ENCODE results near the gene ALPL.

Gene ALPL

DNA sequence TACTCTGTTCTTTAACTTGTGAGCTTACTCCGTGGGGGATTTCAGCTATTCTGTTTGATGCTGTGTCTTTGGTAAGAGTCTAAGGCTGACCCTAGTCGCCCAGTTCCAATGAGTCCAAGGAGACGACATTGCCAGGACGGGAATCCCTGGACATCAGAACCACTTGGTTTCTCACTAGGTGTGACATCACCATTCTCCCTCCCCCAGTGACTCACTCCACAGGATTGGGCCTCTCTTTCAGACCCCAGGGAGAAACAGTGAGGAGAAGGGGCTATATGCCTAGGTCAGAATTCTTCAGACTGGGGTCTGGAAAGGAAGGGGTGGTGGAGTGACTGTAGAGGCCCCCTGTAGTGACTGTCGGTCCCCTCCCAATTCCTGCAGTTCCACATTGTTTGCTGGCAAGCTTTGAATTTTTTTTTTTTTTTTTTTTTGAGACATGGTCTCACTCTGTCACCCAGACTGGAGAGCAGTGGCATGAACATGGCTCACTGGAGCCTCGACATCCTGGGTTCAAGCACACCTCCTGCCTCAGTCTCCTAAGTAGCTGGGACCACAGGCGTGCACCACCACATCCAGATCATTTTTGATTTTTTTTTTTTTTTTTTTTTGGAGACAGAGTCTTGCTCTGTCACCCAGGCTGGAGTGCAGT lies 21.3 kb downstream of the ALPL start:
- no peak for DNase-seq (ENCODE audit: low read depth)

DNA sequence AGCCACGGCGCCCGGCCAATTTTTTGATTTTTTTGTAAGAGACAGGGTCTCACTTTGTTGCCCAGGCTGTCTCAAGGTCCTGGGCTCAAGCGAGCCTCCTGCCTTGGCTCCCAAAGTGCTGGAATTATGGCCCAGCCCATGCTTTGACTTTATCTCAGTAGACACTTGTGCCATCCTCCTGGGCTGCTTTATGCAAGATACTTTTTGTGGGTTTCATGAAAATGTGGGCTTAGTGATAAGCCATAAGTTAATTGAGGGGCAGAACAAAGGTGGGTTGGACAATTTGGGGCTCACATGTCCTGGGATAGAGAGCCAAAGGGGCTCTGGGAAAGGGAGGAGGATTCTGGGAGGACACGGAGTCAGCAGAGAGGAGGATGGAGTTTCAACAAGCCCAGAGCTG lies 22.0 kb downstream of the ALPL start:
- no peak for DNase-seq (ENCODE audit: low read depth)

GRCh38 chr1:21532496-21532895 lies 23.3 kb downstream of the ALPL start:
- no peak for DNase-seq (ENCODE audit: low read depth)

GRCh38 chr1:21532992-21533534 lies 23.8 kb downstream of the ALPL start:
- DNase-seq (ENCODE audit: low read depth): no peak

DNA sequence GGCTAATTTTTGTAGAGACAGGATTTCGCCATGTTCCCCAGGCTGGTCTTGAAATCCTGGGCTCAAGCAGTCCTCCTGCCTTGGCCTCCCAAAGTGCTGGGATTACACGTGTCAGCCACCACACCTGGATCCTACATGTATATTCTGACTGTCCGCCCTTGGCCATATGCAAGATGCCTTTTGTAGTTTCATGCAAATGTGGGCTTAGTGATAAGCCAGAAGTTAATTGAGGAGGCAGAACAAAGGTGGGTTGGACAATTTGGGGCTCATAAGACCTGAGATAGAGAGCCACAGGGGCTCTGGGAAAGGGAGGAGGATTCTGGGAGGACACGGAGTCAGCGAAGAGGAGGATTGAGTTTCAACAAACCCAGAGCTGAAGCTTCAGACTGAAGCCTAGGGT lies 24.9 kb downstream of the ALPL start:
- no peak for DNase-seq (ENCODE audit: low read depth)

GRCh38 chr1:21534674-21535378 lies 25.6 kb downstream of the ALPL start:
- no peak for DNase-seq (ENCODE audit: low read depth)

GRCh38 chr1:21536218-21536617 lies 27.0 kb downstream of the ALPL start:
- DNase-seq (ENCODE audit: low read depth): no peak

DNA sequence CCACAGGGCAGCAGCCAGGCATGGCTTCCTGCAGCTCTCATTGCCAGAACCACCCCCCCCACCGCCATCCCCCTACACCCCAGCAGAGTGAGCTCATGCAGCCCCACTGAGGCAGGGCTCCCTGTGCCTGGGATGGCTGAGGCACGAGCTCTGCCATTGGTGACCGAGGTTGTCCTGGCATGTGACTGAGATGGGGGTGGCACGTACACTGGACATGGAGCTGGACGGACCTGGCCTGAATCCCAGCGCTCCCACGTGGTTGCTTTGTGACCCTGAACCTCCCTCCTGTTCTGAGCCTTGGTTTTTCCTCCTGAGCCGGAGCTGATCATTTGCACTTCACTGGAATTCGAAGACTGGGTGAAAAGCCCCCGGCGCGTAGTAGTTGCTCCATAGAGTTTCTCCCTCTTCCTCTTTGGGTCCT lies 28.3 kb downstream of the ALPL start:
- DNase-seq (ENCODE audit: low read depth): no peak

DNA sequence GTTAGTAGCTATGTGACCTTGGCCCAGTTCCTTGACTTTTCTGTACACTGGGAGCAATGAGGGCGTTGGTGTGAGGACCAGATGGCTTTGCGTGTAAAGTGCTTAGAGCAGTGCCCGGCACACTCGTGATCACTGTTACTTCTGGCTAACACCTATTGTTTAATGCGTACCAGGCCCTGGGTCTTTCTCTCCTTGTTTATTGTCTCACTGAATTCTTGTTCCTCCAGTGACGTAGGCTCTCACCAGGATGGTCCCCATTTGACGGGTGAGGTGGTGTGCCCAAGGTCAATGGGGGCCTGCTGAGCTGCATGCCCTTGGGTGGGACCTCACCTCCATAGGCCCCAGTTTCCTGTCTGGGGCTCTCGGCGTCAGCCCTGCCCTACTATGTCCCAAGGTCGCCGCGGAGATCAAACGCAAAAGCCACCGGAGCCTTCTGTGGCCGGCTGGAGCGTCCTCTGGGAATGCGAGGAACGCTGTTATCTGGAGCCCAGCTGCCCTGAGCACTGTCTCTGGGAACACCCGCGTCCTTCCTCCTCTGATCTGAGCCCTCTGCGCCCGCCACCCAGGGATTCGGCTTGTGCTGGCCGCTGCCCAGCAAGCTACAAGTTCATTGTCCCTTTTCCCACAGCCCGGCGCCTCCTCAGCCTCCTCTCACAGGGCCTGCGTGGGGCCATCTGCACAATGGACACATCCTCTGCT lies 28.9 kb downstream of the ALPL start:
- DNase-seq (ENCODE audit: low read depth): no peak

DNA sequence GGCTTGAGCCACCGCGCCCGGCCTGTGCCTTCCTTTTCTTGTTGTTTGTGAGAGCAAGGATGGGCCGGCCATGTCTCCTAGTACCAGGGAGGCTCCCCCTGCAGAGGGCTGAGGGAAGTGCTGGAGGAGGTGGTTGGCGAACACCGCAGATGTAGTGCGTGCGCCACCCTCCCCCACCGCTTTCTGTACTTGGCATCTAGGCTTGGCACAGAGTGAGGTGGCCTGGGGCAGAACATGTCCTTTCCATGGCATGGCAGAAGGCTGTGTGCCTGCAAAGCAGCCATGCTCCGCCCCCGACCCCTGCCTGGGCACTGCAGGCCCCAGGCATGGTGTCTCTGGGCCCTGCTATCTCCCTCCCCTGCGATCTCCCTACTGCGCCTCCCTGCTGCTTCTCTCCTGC lies 30.7 kb downstream of the ALPL start:
- no peak for DNase-seq (ENCODE audit: low read depth)

- no peak for DNase-seq (ENCODE audit: low read depth)
These were observed 32.1 kb downstream of the ALPL start for GRCh38 chr1:21541329-21541728.

DNA sequence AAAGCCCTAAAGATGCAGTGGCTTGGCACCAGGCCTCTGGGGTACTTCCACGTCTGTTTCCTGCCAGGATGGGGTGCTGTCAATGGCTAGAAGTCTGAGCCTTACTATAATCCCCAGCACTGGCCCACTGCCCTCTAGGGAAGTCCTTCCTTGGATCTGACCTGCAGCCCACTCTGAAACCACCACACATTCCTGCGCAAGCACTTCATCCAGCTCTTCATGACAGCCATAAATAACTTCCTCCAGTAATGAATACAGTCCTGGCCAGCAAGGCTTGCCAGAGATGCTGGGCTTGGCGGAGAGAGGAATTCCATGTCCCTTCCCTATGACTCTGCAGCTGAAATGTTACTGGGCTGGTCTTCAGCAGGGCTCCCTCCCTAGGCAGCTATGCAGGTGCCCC lies 32.6 kb downstream of the ALPL start:
- no peak for DNase-seq (ENCODE audit: low read depth)

DNA sequence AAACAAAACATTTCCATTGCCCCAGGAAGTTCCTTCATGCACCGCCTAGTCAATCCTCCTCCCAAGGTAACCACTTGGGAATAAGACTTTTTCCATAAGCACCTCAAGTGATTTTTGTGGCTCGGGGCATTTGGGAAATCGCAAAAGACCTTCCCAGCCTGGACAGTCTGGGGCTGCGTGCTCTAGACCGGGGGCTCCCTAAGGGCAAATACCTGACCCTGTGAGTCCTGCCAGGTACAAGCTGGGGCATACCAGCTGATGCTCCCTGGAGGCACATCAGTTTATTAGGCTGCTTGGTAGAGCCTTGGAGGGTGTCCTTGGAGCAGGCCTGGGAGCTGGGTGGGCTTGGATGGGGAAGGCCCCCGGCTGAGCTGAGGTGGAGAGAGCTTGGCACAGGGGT lies 34.4 kb downstream of the ALPL start:
- no peak for DNase-seq (ENCODE audit: low read depth)

- no peak for DNase-seq (ENCODE audit: low read depth)
These were observed 34.9 kb downstream of the ALPL start for GRCh38 chr1:21544095-21544494.

GRCh38 chr1:21546122-21546825 lies 37.1 kb downstream of the ALPL start:
- DNase-seq (ENCODE audit: low read depth): no peak

DNA sequence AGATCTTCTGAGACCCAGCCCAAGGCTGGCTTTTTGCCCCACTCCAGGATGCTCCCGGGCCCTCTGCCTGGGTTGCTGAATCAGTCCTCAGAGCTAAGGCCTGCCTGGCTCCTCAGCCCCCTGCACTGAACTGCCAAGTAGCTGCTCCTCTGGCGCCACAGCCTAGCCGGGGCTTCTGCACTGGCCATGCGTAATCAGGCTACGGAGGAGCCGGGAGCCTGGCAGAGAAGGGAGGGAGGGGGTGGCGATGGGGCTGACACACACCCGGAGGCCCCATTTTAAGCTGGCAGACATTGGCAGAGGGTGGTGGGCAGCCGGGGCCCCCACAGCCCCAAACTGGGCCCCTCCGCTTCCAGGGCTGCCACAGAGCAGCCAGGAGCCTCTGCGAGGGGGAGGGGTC lies 38.7 kb downstream of the ALPL start:
- no peak for DNase-seq (ENCODE audit: low read depth)

- DNase-seq (ENCODE audit: low read depth): no peak
These were observed 40.9 kb downstream of the ALPL start for GRCh38 chr1:21550097-21550496.

GRCh38 chr1:21550866-21551475 lies 41.7 kb downstream of the ALPL start:
- no peak for DNase-seq (ENCODE audit: low read depth)

DNA sequence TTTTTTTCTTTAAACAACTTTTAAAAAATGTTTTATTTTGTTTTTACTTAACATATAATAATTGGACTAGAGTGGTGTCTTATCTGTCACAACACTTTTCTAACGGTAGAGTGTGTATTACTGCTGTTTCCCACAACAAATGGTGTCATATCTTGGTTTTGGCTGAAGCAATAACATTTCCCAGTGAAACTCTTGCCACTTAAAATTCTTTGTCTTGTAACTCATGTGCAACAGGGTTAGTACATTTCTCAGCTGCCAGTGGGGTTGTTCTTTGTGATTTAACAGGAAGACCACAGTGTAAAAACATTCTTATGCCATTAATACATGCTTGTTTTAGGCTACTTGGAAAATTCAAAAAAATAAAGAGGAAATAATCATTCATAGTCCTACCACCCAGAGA lies 43.5 kb downstream of the ALPL start:
- DNase-seq (ENCODE audit: low read depth): no peak

DNA sequence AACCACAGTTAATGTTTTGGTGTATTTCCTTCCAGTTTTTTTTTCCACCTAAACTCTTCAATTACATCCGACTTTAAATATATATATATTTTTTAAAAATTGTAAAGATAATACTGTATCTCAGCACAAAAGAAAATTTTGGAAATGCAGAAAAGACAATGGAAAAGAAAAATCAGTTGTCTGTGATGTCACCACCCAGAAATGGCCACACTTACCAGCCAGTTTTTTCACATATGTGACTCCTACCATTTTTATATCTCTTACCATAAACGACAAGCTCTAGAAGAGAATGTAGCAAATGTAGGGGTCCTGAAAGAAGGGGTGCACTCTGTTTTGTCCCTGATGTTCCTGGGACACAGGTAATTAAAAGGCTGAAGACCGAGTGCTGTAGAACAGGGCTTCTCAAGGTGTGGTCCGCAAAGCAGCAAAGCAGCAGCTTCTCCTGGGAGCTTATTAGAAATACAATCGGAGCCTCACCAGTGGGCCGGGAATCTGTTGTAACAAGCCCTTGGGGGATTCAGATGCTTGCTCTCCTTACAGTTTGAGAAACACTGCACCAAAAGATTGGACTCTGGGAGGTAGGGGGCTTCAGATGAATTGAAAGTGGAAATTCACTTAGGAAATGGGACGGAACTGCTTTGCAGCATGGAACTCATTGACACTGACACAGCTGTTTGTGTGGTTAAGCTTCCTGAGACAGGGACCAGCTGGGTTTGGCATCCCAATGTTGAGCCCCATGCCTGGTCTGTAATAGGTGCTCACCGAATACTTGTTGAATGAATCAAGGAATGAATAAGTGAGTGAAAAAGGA lies 44.1 kb downstream of the ALPL start:
- no peak for DNase-seq (ENCODE audit: low read depth)

Measured in stimulated activated CD8-positive, alpha-beta memory T cell treated with anti-CD3 and anti-CD28 coated beads, Interleukin-15, amount 100 ng/mL, for 24 hours (primary cell).